ENCODE data around the gene TRMT10C. TPM values are rescaled to one million over a fixed set of nuclear protein-coding genes. Genes with fewer than 3 reads are reported as not detected.
"Not testable (repeated sequence)": the region's sequence is repeated elsewhere in the genome, so short reads cannot be mapped to it uniquely, and the experiment has no call there.

Gene TRMT10C
- total RNA-seq, 1 experiment from 2014 or later = 32.5 TPM

DNA sequence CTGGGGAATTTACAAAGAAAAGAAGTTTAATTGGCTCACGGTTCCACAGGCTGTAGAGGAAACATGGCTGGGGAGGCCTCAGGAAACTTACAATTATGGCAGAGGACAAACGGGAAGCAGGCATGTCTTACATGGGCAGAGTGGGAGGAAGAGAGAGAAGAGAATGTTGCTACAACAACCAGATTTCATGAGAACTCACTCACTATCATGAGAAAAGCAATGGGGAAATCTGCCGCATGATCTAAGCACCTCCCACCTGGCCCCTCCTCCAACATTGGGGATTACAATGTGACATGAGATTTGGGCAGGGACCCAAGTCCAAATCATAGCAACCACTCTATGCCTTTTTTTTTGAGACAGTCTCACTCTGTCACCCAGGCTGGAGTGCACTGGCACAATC is 41.1 kb downstream of the TRMT10C start:
- Mint-ChIP-seq H3K9me3 (ENCODE audit: unreplicated experiment) (no peaks in the 10 kb centered on the region), H3K4me3 (ENCODE audit: unreplicated experiment) (no peak overlapping the region), H3K36me3 (ENCODE audit: insufficient read depth, unreplicated experiment) (peaks cover 20% of the 10 kb centered on the region), H3K27ac (ENCODE audit: low read depth, unreplicated experiment) (peak overlapping the region; percentile 75), H3K4me1 (ENCODE audit: insufficient read depth, unreplicated experiment) (peaks cover 12% of the 10 kb centered on the region), H3K27me3 (ENCODE audit: insufficient read depth, unreplicated experiment) (no peaks in the 10 kb centered on the region)
- TF ChIP-seq, protein P1, sequence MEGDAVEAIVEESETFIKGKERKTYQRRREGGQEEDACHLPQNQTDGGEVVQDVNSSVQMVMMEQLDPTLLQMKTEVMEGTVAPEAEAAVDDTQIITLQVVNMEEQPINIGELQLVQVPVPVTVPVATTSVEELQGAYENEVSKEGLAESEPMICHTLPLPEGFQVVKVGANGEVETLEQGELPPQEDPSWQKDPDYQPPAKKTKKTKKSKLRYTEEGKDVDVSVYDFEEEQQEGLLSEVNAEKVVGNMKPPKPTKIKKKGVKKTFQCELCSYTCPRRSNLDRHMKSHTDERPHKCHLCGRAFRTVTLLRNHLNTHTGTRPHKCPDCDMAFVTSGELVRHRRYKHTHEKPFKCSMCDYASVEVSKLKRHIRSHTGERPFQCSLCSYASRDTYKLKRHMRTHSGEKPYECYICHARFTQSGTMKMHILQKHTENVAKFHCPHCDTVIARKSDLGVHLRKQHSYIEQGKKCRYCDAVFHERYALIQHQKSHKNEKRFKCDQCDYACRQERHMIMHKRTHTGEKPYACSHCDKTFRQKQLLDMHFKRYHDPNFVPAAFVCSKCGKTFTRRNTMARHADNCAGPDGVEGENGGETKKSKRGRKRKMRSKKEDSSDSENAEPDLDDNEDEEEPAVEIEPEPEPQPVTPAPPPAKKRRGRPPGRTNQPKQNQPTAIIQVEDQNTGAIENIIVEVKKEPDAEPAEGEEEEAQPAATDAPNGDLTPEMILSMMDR (IDR thresholded peaks at IDR 0.05; ENCODE audit: unreplicated experiment) = no peak
- DNase-seq (ENCODE audit: unreplicated experiment) = peak; percentile 13
- ChIA-PET POLR2A (interaction anchor here (1.2 to 2.0 kb wide), 2 partner anchors 29 to 84 kb away, joined by 3 to 7 read pairs; partner anchors contain the start of genes PCNP and RPL24), CTCF (no interaction called here)
- intact Hi-C loops (cut with micrococcal nuclease) = no loop called here
- BruUV-seq (replicated peaks) = no TSS peak

GRCh38 chr3:101603184-101603583 is 41.5 kb downstream of the TRMT10C start:
- Mint-ChIP-seq H3K27ac (ENCODE audit: low read depth, unreplicated experiment) (no peak overlapping the region), H3K36me3 (ENCODE audit: insufficient read depth, unreplicated experiment) (peaks cover 19% of the 10 kb centered on the region), H3K4me3 (ENCODE audit: unreplicated experiment) (no peak overlapping the region), H3K27me3 (ENCODE audit: insufficient read depth, unreplicated experiment) (no peaks in the 10 kb centered on the region), H3K9me3 (ENCODE audit: unreplicated experiment) (no peaks in the 10 kb centered on the region), H3K4me1 (ENCODE audit: insufficient read depth, unreplicated experiment) (peaks cover 12% of the 10 kb centered on the region)
- TF ChIP-seq, protein P1 (IDR thresholded peaks at IDR 0.05; ENCODE audit: unreplicated experiment) = no peak
- DNase-seq (ENCODE audit: unreplicated experiment) = no peak
- BruUV-seq (replicated peaks) = no TSS peak
- CTCF ChIA-PET = interaction anchor here (1.0 kb wide), 1 partner anchor 33 kb away, joined by 3 read pairs; no protein-coding TSS in a partner anchor
- POLR2A ChIA-PET = no interaction called here
- intact Hi-C loops (cut with micrococcal nuclease) = no loop called here

- POLR2A ChIA-PET; H3K27me3 Mint-ChIP-seq (ENCODE audit: insufficient read depth, unreplicated experiment); BruUV-seq (replicated peaks); H3K27ac Mint-ChIP-seq (ENCODE audit: low read depth, unreplicated experiment); H3K4me3 Mint-ChIP-seq (ENCODE audit: unreplicated experiment); H3K9me3 Mint-ChIP-seq (ENCODE audit: unreplicated experiment); DNase-seq (ENCODE audit: unreplicated experiment); CTCF ChIA-PET; intact Hi-C loops (cut with micrococcal nuclease): not testable (repeated sequence)
- peaks cover 12% of the 10 kb centered on the region for H3K4me1 Mint-ChIP-seq (ENCODE audit: insufficient read depth, unreplicated experiment)
- peaks cover 13% of the 10 kb centered on the region for H3K36me3 Mint-ChIP-seq (ENCODE audit: insufficient read depth, unreplicated experiment)
These were observed 43.7 kb downstream of the TRMT10C start for GRCh38 chr3:101605398-101605797.

GRCh38 chr3:101611023-101611422 is 49.4 kb downstream of the TRMT10C start:
- H3K36me3 Mint-ChIP-seq (ENCODE audit: insufficient read depth, unreplicated experiment) = peaks cover 6% of the 10 kb centered on the region
- no peak overlapping the region for H3K27ac Mint-ChIP-seq (ENCODE audit: low read depth, unreplicated experiment)
- CTCF ChIA-PET = interaction anchor here (0.9 kb wide), 1 partner anchor 32 kb away, joined by 3 read pairs; no protein-coding TSS in a partner anchor
- POLR2A ChIA-PET = interaction anchor here (0.8 to 1.3 kb wide), 3 partner anchors 8 to 37 kb away, joined by 3 to 4 read pairs (median 3); partner anchors contain the start of gene PCNP
- H3K4me1 Mint-ChIP-seq (ENCODE audit: insufficient read depth, unreplicated experiment) = no peaks in the 10 kb centered on the region
- TF ChIP-seq, protein P1 (IDR thresholded peaks at IDR 0.05; ENCODE audit: unreplicated experiment) = no peak
- DNase-seq (ENCODE audit: unreplicated experiment) = no peak
- intact Hi-C loops (cut with micrococcal nuclease) = no loop called here
- BruUV-seq (replicated peaks) = no TSS peak
- H3K27me3 Mint-ChIP-seq (ENCODE audit: insufficient read depth, unreplicated experiment) = no peaks in the 10 kb centered on the region
- H3K9me3 Mint-ChIP-seq (ENCODE audit: unreplicated experiment) = no peaks in the 10 kb centered on the region
- H3K4me3 Mint-ChIP-seq (ENCODE audit: unreplicated experiment) = no peak overlapping the region

GRCh38 chr3:101613014-101613413 is 51.3 kb downstream of the TRMT10C start:
- DNase-seq (ENCODE audit: unreplicated experiment); H3K27me3 Mint-ChIP-seq (ENCODE audit: insufficient read depth, unreplicated experiment); BruUV-seq (replicated peaks); H3K4me3 Mint-ChIP-seq (ENCODE audit: unreplicated experiment); intact Hi-C loops (cut with micrococcal nuclease); H3K9me3 Mint-ChIP-seq (ENCODE audit: unreplicated experiment); H3K36me3 Mint-ChIP-seq (ENCODE audit: insufficient read depth, unreplicated experiment); H3K27ac Mint-ChIP-seq (ENCODE audit: low read depth, unreplicated experiment); H3K4me1 Mint-ChIP-seq (ENCODE audit: insufficient read depth, unreplicated experiment): not testable (repeated sequence)
- ChIA-PET POLR2A (interaction anchor here (0.6 kb wide), 1 partner anchor 205 kb away, joined by 3 read pairs; no protein-coding TSS in a partner anchor), CTCF (interaction anchor here (0.6 kb wide), 1 partner anchor 164 kb away, joined by 3 read pairs; no protein-coding TSS in a partner anchor)

All from MCF 10A (cell line).